ENCODE measurements around the gene WSB1.

Gene WSB1

GRCh38 chr17:27355419-27355818 lies 61.5 kb downstream of the WSB1 start:
- H3K27ac ChIP-seq = no peak overlapping the region
- TF ChIP-seq CTCF (conservative IDR thresholded peaks at IDR 0.05) = no peak

GRCh38 chr17:27356091-27356705 lies 62.3 kb downstream of the WSB1 start:
- H3K27ac ChIP-seq = no peak overlapping the region
- no peak for TF ChIP-seq CTCF (conservative IDR thresholded peaks at IDR 0.05)

GRCh38 chr17:27357236-27357635 lies 63.3 kb downstream of the WSB1 start:
- TF ChIP-seq CTCF (conservative IDR thresholded peaks at IDR 0.05) = no peak
- no peak overlapping the region for H3K27ac ChIP-seq

GRCh38 chr17:27360507-27360906 lies 66.6 kb downstream of the WSB1 start:
- TF ChIP-seq CTCF (conservative IDR thresholded peaks at IDR 0.05) = no peak
- H3K27ac ChIP-seq = no peak overlapping the region

GRCh38 chr17:27361695-27362094 lies 67.8 kb downstream of the WSB1 start:
- H3K27ac ChIP-seq = no peak overlapping the region
- TF ChIP-seq CTCF (conservative IDR thresholded peaks at IDR 0.05) = no peak

- no peak for TF ChIP-seq CTCF (conservative IDR thresholded peaks at IDR 0.05)
- no peak overlapping the region for H3K27ac ChIP-seq
These were observed 68.6 kb downstream of the WSB1 start for GRCh38 chr17:27362503-27362902.

- H3K27ac ChIP-seq = no peak overlapping the region
- no peak for TF ChIP-seq CTCF (conservative IDR thresholded peaks at IDR 0.05)
These were observed 69.0 kb downstream of the WSB1 start for GRCh38 chr17:27362909-27363308.
